Left lung (tissue), 10 donors: Measurements from ENCODE around the gene PKD2L1. TPM values are rescaled to one million over a fixed set of nuclear protein-coding genes. Genes with fewer than 3 reads are reported as not detected.

Source experiments
- ATAC-seq: fragments of 200-7000 bp; cut with Tn5 transposase; one replicate; pipeline ENCODE4 v1.9.1; 2020; ENCODE audit warnings: moderate library complexity
- DNase-seq, 4 donors: peaks; one replicate each; pipeline ENCODE4 v3.0.0-alpha.2; 2013 to 2020
- H3K27ac ChIP-seq, 2 donors: fragments of 200-600 bp; sonication (generic) in 1 of 2; one replicate each; pipeline versions ENCODE4 v1.5.0 to v1.8.0; 2020 to 2021
- H3K27me3 ChIP-seq, 2 donors: fragments of 200-600 bp; sonication (generic) in 1 of 2; one replicate each; pipeline versions ENCODE4 v1.5.0 to v1.8.0; 2020 to 2021
- H3K36me3 ChIP-seq, 2 donors: fragments of 200-600 bp; sonication (generic) in 1 of 2; one replicate each; pipeline versions ENCODE4 v1.5.0 to v1.8.0; 2020 to 2021
- H3K4me1 ChIP-seq, 2 donors: fragments of 200-600 bp; one replicate each; pipeline ENCODE4 v1.8.0; 2021
- H3K4me3 ChIP-seq, 2 donors: fragments of 200-600 bp; sonication (generic) in 1 of 2; one replicate each; pipeline versions ENCODE4 v1.5.0 to v1.8.0; 2020 to 2021; ENCODE audit warnings: mild to moderate bottlenecking in 1 of 2
- H3K9me3 ChIP-seq, 2 donors: fragments of 200-600 bp; sonication (generic) in 1 of 2; one replicate each; pipeline versions ENCODE4 v1.5.0 to v1.8.0; 2020 to 2021
- CTCF ChIP-seq, 2 donors: fragments of 200-600 bp; sonication (generic) in 1 of 2; IDR thresholded peaks; one replicate each; pipeline versions ENCODE4 v1.5.0 to v1.8.0; 2021; ENCODE audit warnings: antibody characterized with exemption in 2 of 2
- intact Hi-C, 2 donors: fragments of 100-400 bp; cut with DNase I; formaldehyde crosslinking; loops; one replicate each; pipeline versions ENCODE4 v1.11.2 to v1.14.2; 2022
- polyA plus RNA-seq, 6 donors: library from polyadenylated mRNA; unstranded; fragments of 120-200 nt; gene quantifications; one replicate each; pipeline ENCODE4 v1.2.1, GENCODE V29; 2013; ENCODE audit not compliant: insufficient read length in 6 of 6
- total RNA-seq, 2 donors: library from RNA; stranded (reverse); fragmentation: NEBNext Ultra II Directional; extraction: Animal tissue kit (Norgen Biotek cat#: 25700); gene quantifications; one replicate each; pipeline ENCODE4 v1.2.1, GENCODE V29; 2021
- donor health status: DM: no; HTN: yes; CAD: no.
- donor health status: DM: no; HTN: no; CAD: no.

Gene PKD2L1
- total and polyA plus RNA-seq, 8 donors = 0.22 to 0.47 (median 0.32) TPM; not detected in 1

GRCh38 chr10:100355086-100355485, 25.1 kb upstream of the PKD2L1 start:
- TF ChIP-seq CTCF (IDR thresholded peaks at IDR 0.05) = no peak
- H3K4me1 ChIP-seq = peaks cover 0 to 30% of the 10 kb centered on the region in 2 donors
- peak overlapping the region in 1 of 2 donors; percentile 7 for H3K27ac ChIP-seq
- H3K36me3 ChIP-seq = peaks cover 0 to 95% of the 10 kb centered on the region in 2 donors
- H3K9me3 ChIP-seq = no peaks in the 10 kb centered on the region
- intact Hi-C loops = no loop called here
- no peak for DNase-seq
- H3K4me3 ChIP-seq = no peak overlapping the region
- ATAC-seq = no peak
- H3K27me3 ChIP-seq = no peaks in the 10 kb centered on the region

GRCh38 chr10:100353770-100354485, 23.9 kb upstream of the PKD2L1 start:
- intact Hi-C loops = no loop called here
- no peaks in the 10 kb centered on the region for H3K27me3 ChIP-seq
- DNase-seq = no peak
- H3K9me3 ChIP-seq = no peaks in the 10 kb centered on the region
- TF ChIP-seq CTCF (IDR thresholded peaks at IDR 0.05) = no peak
- no peak overlapping the region for H3K27ac ChIP-seq
- no peak for ATAC-seq
- H3K4me3 ChIP-seq = no peak overlapping the region
- peaks cover 0 to 95% of the 10 kb centered on the region in 2 donors for H3K36me3 ChIP-seq
- H3K4me1 ChIP-seq = peaks cover 0 to 36% of the 10 kb centered on the region in 2 donors

GRCh38 chr10:100350914-100351485, 21.0 kb upstream of the PKD2L1 start:
- H3K4me1 ChIP-seq = peaks cover 0 to 51% of the 10 kb centered on the region in 2 donors
- no peak overlapping the region for H3K27ac ChIP-seq
- H3K4me3 ChIP-seq = peak overlapping the region in 1 of 2 donors; percentile 82
- peaks cover 0 to 73% of the 10 kb centered on the region in 2 donors for H3K36me3 ChIP-seq
- H3K9me3 ChIP-seq = no peaks in the 10 kb centered on the region
- intact Hi-C loops = no loop called here
- ATAC-seq (no peak), DNase-seq (no peak)
- peaks cover 0 to under 1% of the 10 kb centered on the region in 2 donors for H3K27me3 ChIP-seq
- no peak for TF ChIP-seq CTCF (IDR thresholded peaks at IDR 0.05)

GRCh38 chr10:100349672-100350071, 19.6 kb upstream of the PKD2L1 start:
- Histone ChIP-seq H3K27me3 (peaks cover 0 to 9% of the 10 kb centered on the region in 2 donors), H3K36me3 (peaks cover 0 to 60% of the 10 kb centered on the region in 2 donors), H3K27ac (no peak overlapping the region), H3K9me3 (no peaks in the 10 kb centered on the region), H3K4me3 (peak overlapping the region in 1 of 2 donors; percentile 82), H3K4me1 (peaks cover 0 to 51% of the 10 kb centered on the region in 2 donors)
- DNase-seq = no peak
- TF ChIP-seq CTCF (IDR thresholded peaks at IDR 0.05) = no peak
- intact Hi-C loops = loop anchor here in 1 of 2 donors (10.0 kb wide), 1 partner anchor 85 kb away; no protein-coding TSS in a partner anchor
- no peak for ATAC-seq

GRCh38 chr10:100349087-100349486, 19.1 kb upstream of the PKD2L1 start:
- intact Hi-C loops = loop anchor here in 1 of 2 donors (10.0 kb wide), 1 partner anchor 86 kb away; no protein-coding TSS in a partner anchor
- peak overlapping the region in 1 of 2 donors; percentile 82 for H3K4me3 ChIP-seq

More at GRCh38 chr10:100349087-100349486, 19.1 kb upstream of the PKD2L1 start:
- ATAC-seq = no peak
- no peaks in the 10 kb centered on the region for H3K9me3 ChIP-seq
- TF ChIP-seq CTCF (IDR thresholded peaks at IDR 0.05) = no peak
- H3K27ac ChIP-seq = no peak overlapping the region
- peaks cover 0 to 54% of the 10 kb centered on the region in 2 donors for H3K36me3 ChIP-seq
- peaks cover 0 to 51% of the 10 kb centered on the region in 2 donors for H3K4me1 ChIP-seq
- peaks cover 0 to 9% of the 10 kb centered on the region in 2 donors for H3K27me3 ChIP-seq
- DNase-seq = no peak
